HEK293 (cell line): ENCODE measurements around the gene GLRA3.

Experiments used
- CTCF ChIA-PET: fragments of 350-600 bp; formaldehyde crosslinking; extraction: SDS; loops from one replicate; lab custom pipeline; 2021; ENCODE audit warnings: antibody characterized with exemption; lab: Yijun Ruan, JAX
- POLR2A ChIA-PET: fragments of 300-600 bp; formaldehyde crosslinking; extraction: SDS; loops from one replicate; lab custom pipeline; 2020; ENCODE audit warnings: antibody characterized with exemption, inconsistent platforms; lab: Yijun Ruan, JAX
- H3K27ac ChIP-seq: fragments of 200-500 bp; sonication (Bioruptor generic); 2 replicates; pipeline ENCODE4 v1.5.1; 2014; ENCODE audit warnings: low read depth, low read length, control low read depth, inconsistent platforms; ENCODE audit errors: extremely low read depth
- H3K36me3 ChIP-seq, 2 experiments: fragments of 200-500 bp in 1 of 2; sonication (Bioruptor generic) in 1 of 2; 1 replicate in 1 of 2; 2 replicates in 1 of 2; pipeline ENCODE4 v1.5.1; 2014 to 2017; ENCODE audit warnings: inconsistent platforms in 2 of 2, low read length in 2 of 2; ENCODE audit not compliant: control insufficient read depth in 2 of 2, insufficient read depth in 1 of 2
- H3K4me1 ChIP-seq: fragments of 200-500 bp; sonication (Bioruptor generic); 2 replicates; pipeline ENCODE4 v1.5.1; 2014; ENCODE audit warnings: mild to moderate bottlenecking, low read length, inconsistent platforms; ENCODE audit not compliant: control insufficient read depth, insufficient read depth
- H3K4me3 ChIP-seq: 2 replicates; pipeline ENCODE4 v1.5.1; 2011; ENCODE audit warnings: low read depth, mild to moderate bottlenecking, control low read depth, low read length, moderate library complexity
- H3K9me3 ChIP-seq: fragments of 200-500 bp; sonication (Bioruptor generic); 2 replicates; pipeline ENCODE4 v1.5.1; 2014; ENCODE audit warnings: low read depth, low read length, inconsistent platforms; ENCODE audit not compliant: control insufficient read depth, insufficient read depth
- BCL11A ChIP-seq: fragments of 450-650 bp; formaldehyde crosslinking; IDR thresholded peaks from 2 replicates; pipeline ENCODE4 v1.5.1; 2016; ENCODE audit warnings: low read depth, missing biosample characterization, missing genetic modification characterization
- HIC1 ChIP-seq: fragments of 450-650 bp; formaldehyde crosslinking; IDR thresholded peaks from 2 replicates; pipeline ENCODE4 v1.5.1; 2016; ENCODE audit warnings: missing biosample characterization, missing genetic modification characterization
- KLF9 ChIP-seq: fragments of 450-650 bp; formaldehyde crosslinking; IDR thresholded peaks from 2 replicates; pipeline ENCODE4 v1.5.1; 2016; ENCODE audit warnings: missing biosample characterization, missing genetic modification characterization, low read depth
- PRDM10 ChIP-seq: fragments of 450-650 bp; formaldehyde crosslinking; IDR thresholded peaks from 2 replicates; pipeline ENCODE4 v1.5.1; 2016; ENCODE audit warnings: missing biosample characterization, missing genetic modification characterization
- PRDM2 ChIP-seq: fragments of 450-650 bp; formaldehyde crosslinking; IDR thresholded peaks from 2 replicates; pipeline ENCODE4 v1.5.1; 2016; ENCODE audit warnings: missing biosample characterization, missing genetic modification characterization, borderline replicate concordance
- ZBTB11 ChIP-seq: fragments of 450-650 bp; formaldehyde crosslinking; conservative IDR thresholded peaks from 2 replicates; pipeline ENCODE4 v1.5.1; 2016; ENCODE audit warnings: low read depth, missing biosample characterization, missing genetic modification characterization
- ZNF121 ChIP-seq: fragments of 450-650 bp; formaldehyde crosslinking; IDR thresholded peaks from 2 replicates; pipeline ENCODE4 v1.5.1; 2016; ENCODE audit warnings: missing biosample characterization, missing genetic modification characterization
- ZNF16 ChIP-seq: fragments of 450-650 bp; formaldehyde crosslinking; IDR thresholded peaks from 2 replicates; pipeline ENCODE4 v1.5.1; 2016; ENCODE audit warnings: low read depth, missing biosample characterization, missing genetic modification characterization
- ZNF175 ChIP-seq: fragments of 450-650 bp; formaldehyde crosslinking; IDR thresholded peaks from 2 replicates; pipeline ENCODE4 v1.5.1; 2016; ENCODE audit warnings: missing biosample characterization, missing genetic modification characterization
- ZNF19 ChIP-seq: fragments of 450-650 bp; formaldehyde crosslinking; IDR thresholded peaks from 2 replicates; pipeline ENCODE4; 2016; ENCODE audit warnings: missing biosample characterization, missing genetic modification characterization, low read depth
- ZNF221 ChIP-seq: fragments of 450-650 bp; formaldehyde crosslinking; IDR thresholded peaks from 2 replicates; pipeline ENCODE4 v1.5.1; 2017; ENCODE audit warnings: missing biosample characterization, missing genetic modification characterization, borderline replicate concordance
- ZNF248 ChIP-seq: fragments of 450-650 bp; formaldehyde crosslinking; IDR thresholded peaks from 2 replicates; pipeline ENCODE4 v1.5.1; 2017; ENCODE audit warnings: missing biosample characterization, missing genetic modification characterization
- ZNF335 ChIP-seq: fragments of 450-650 bp; formaldehyde crosslinking; conservative IDR thresholded peaks from 2 replicates; pipeline ENCODE4 v1.5.1; 2016; ENCODE audit warnings: missing biosample characterization, missing genetic modification characterization
- ZNF37A ChIP-seq: fragments of 450-650 bp; IDR thresholded peaks from 2 replicates; pipeline ENCODE4 v1.5.1; 2018; ENCODE audit warnings: missing biosample characterization, missing genetic modification characterization
- ZNF501 ChIP-seq: fragments of 450-650 bp; formaldehyde crosslinking; IDR thresholded peaks from 2 replicates; pipeline ENCODE4 v1.5.1; 2016; ENCODE audit warnings: missing biosample characterization, missing genetic modification characterization
- ZNF514 ChIP-seq: fragments of 450-650 bp; formaldehyde crosslinking; IDR thresholded peaks from 2 replicates; pipeline ENCODE4 v1.5.1; 2016; ENCODE audit warnings: missing biosample characterization, missing genetic modification characterization
- ZNF571 ChIP-seq: fragments of 450-650 bp; formaldehyde crosslinking; IDR thresholded peaks from 2 replicates; pipeline ENCODE4 v1.5.0; 2017; ENCODE audit warnings: missing biosample characterization, missing genetic modification characterization
- ZNF701 ChIP-seq: fragments of 450-650 bp; formaldehyde crosslinking; IDR thresholded peaks from 2 replicates; pipeline ENCODE4 v1.5.1; 2016; ENCODE audit warnings: missing biosample characterization, missing genetic modification characterization
- ZNF704 ChIP-seq: fragments of 450-650 bp; formaldehyde crosslinking; IDR thresholded peaks from 2 replicates; pipeline ENCODE4 v1.5.1; 2016; ENCODE audit warnings: missing biosample characterization, missing genetic modification characterization
- ZNF837 ChIP-seq: fragments of 450-650 bp; formaldehyde crosslinking; IDR thresholded peaks from 2 replicates; pipeline ENCODE4 v1.5.1; 2016; ENCODE audit warnings: missing biosample characterization, missing genetic modification characterization

Gene GLRA3

GRCh38 chr4:174734181-174734580 lies 94.9 kb downstream of the GLRA3 start:
- H3K36me3 ChIP-seq, result no peaks in the 10 kb centered on the region
- H3K9me3 ChIP-seq, result no peaks in the 10 kb centered on the region
- H3K27ac ChIP-seq, result no peak overlapping the region
- CTCF ChIA-PET, result interaction anchor here (0.7 kb wide), 1 partner anchor 19 kb away, joined by 3 read pairs; no protein-coding TSS in a partner anchor
- H3K4me1 ChIP-seq, result no peaks in the 10 kb centered on the region
- no peak for TF ChIP-seq ZNF248 (tag by site-specific recombination)
- TF ChIP-seq ZBTB11 (tag by site-specific recombination), result no peak
- no peak for TF ChIP-seq KLF9 (tag by site-specific recombination)
- TF ChIP-seq ZNF701 (tag by site-specific recombination), result no peak
- TF ChIP-seq PRDM10, result no peak
- TF ChIP-seq HIC1 (tag by site-specific recombination), result no peak
- no peak for TF ChIP-seq PRDM2
- TF ChIP-seq ZNF19 (tag by site-specific recombination), result no peak
- POLR2A ChIA-PET, result no interaction called here
- no peak overlapping the region for H3K4me3 ChIP-seq

GRCh38 chr4:174717828-174718227 lies 111.2 kb downstream of the GLRA3 start:
- Histone ChIP-seq H3K4me3 (no peak overlapping the region), H3K9me3 (no peaks in the 10 kb centered on the region), H3K27ac (no peak overlapping the region), H3K4me1 (no peaks in the 10 kb centered on the region), H3K36me3 (no peaks in the 10 kb centered on the region)
- ChIA-PET POLR2A (no interaction called here), CTCF (no interaction called here)
- TF ChIP-seq ZNF514 (tag by site-specific recombination), result no peak
- no peak for TF ChIP-seq ZNF221 (tag by site-specific recombination)
- TF ChIP-seq ZNF704 (tag by site-specific recombination), result no peak
- no peak for TF ChIP-seq ZNF175 (tag by site-specific recombination)
- TF ChIP-seq ZNF335 (tag by site-specific recombination), result no peak
- no peak for TF ChIP-seq ZNF571 (tag by site-specific recombination)
- no peak for TF ChIP-seq ZNF837
- no peak for TF ChIP-seq ZNF37A (tag by site-specific recombination)
- no peak for TF ChIP-seq ZNF16 (tag by site-specific recombination)
- no peak for TF ChIP-seq ZNF121 (tag by site-specific recombination)
- no peak for TF ChIP-seq BCL11A (tag by site-specific recombination)
- TF ChIP-seq ZNF501 (tag by site-specific recombination), result no peak
